Stomach (tissue), 9 donors: ENCODE results near the gene CWC15. TPM values are rescaled to one million over a fixed set of nuclear protein-coding genes. Genes with fewer than 3 reads are reported as not detected.

ENCODE experiments used
- DNase-seq, 2 donors: peaks; one replicate each; pipeline versions ENCODE4 v3.0.0 to v3.0.0-alpha.2; 2013 to 2019
- H3K27ac ChIP-seq, 5 donors: fragments of 200-600 bp in 4 of 5; sonication (generic) in 4 of 5; one replicate each; pipeline ENCODE4 v1.5.1; 2013 to 2019; ENCODE audit warnings: mild to moderate bottlenecking in 1 of 5, moderate library complexity in 1 of 5
- H3K27me3 ChIP-seq, 3 donors: fragments of 200-600 bp; sonication (generic); one replicate each; pipeline ENCODE4 v1.5.1; 2017 to 2019; ENCODE audit warnings: mixed run types in 1 of 3
- H3K36me3 ChIP-seq, 4 donors: fragments of 200-600 bp; sonication (generic); 1 replicate in 3 of 4; 2 replicates in 1 of 4; pipeline ENCODE4 v1.5.1; 2016 to 2019
- H3K4me1 ChIP-seq, 4 donors: fragments of 200-600 bp; sonication (generic); one replicate each; pipeline ENCODE4 v1.5.1; 2016 to 2019
- H3K4me3 ChIP-seq, 4 donors: fragments of 200-600 bp; sonication (generic) in 3 of 4; one replicate each; pipeline ENCODE4 v1.5.1; 2016 to 2019; ENCODE audit warnings: mild to moderate bottlenecking in 1 of 4
- H3K9me3 ChIP-seq, 4 donors: fragments of 200-600 bp; sonication (generic); one replicate each; pipeline ENCODE4 v1.5.1; 2016 to 2019
- CTCF ChIP-seq, 7 experiments: fragments of 450-650 bp in 4 of 7; fragments of 200-600 bp in 3 of 7; sonication (generic) in 3 of 7; IDR thresholded peaks; one replicate each; pipeline ENCODE4 v1.5.1; 2016 to 2019; ENCODE audit warnings: antibody characterized with exemption in 7 of 7, control low read depth in 2 of 7, mild to moderate bottlenecking in 1 of 7
- EP300 ChIP-seq: sonication (generic); formaldehyde crosslinking; IDR thresholded peaks from one replicate; pipeline ENCODE4 v1.6.1; 2017; ENCODE audit warnings: antibody characterized with exemption
- POLR2A ChIP-seq, 4 donors: fragments of 450-650 bp; IDR thresholded peaks; one replicate each; pipeline ENCODE4 v1.6.1; 2016; ENCODE audit warnings: antibody characterized with exemption in 4 of 4, control low read depth in 2 of 4, mild to moderate bottlenecking in 1 of 4, moderate library complexity in 1 of 4
- POLR2AphosphoS5 ChIP-seq, 3 donors: sonication (generic); formaldehyde crosslinking; IDR thresholded peaks; one replicate each; pipeline ENCODE4 v1.6.1; 2016; ENCODE audit warnings: antibody characterized with exemption in 3 of 3
- WGBS, 5 donors: extraction: QIAGEN DNeasy Blood & Tissue Kit in 3 of 5; methylation state at CpG; one replicate each; pipeline versions ENCODE4 v1.1.5 to v1.1.7; 2013 to 2018; 5-methylcytosine and 5-hydroxymethylcytosine counted together
- intact Hi-C: fragments of 100-400 bp; cut with DNase I; formaldehyde crosslinking; loops from one replicate; pipeline ENCODE4 v1.15.1; 2023; ENCODE audit warnings: low total_unique reads
- polyA plus RNA-seq, 3 donors: library from polyadenylated mRNA; stranded (reverse); fragments of 200-250 nt; gene quantifications; one replicate each; pipeline ENCODE4 v1.2.3, GENCODE V29; 2013
- total RNA-seq, 5 donors: library from RNA; depleted of rRNA; stranded (reverse); fragments of >200 nt; gene quantifications; one replicate each; pipeline versions ENCODE4 v1.1.0 to v1.2.3, GENCODE V29; 2014 to 2016
- donor health status: healthy with polysubstance abuse.
- donor health status: Bipolar disorder and iron deficiency.
- donor health status: healthy.

CWC15 gene
- total and polyA plus RNA-seq, 8 donors, result 8.2 to 88.9 (median 45.4) TPM

DNA sequence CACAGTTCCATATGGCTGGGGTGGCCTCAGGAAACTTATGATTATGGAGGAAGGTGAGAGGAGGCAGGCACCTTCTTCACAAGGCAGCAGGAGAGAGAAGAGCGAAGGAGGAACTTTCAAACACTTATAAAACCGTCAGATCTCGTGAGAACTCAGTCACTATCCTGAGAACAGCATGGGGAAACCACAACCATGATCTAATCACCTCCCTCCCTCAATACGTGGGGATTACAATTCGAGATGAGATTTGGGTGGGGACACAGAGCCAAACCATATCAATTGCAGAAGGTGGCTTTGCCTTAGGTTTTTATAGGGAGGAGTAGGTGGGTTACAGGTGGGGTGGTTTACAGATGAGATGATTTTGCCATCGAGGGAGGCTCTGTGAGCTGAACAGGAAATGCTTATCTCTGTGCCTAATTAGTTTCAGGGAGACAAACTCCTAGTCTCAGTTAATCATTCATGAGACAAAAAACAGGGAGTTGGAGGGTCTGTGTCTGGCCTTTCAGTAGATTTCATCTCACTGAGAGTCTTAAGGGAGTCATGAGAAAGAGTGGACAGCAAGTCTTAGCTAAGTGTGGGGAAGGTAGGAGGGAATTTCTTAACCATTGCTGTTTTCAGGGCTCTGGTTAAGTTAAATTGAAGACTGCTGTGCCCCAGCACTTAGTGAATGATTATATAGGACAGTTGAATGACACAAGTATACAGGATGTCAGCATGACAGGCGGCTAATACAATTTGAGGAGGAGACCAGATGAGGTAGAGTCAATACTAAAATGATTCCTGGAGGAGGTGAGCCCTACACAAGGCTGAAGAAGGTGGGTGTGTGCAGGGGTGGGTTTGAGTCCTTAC is 47.7 kb downstream of the CWC15 start:
- Histone ChIP-seq H3K4me3 (no peak overlapping the region), H3K9me3 (no peaks in the 10 kb centered on the region), H3K27ac (peak overlapping the region in 4 of 5 donors; percentile 58 to 83 (median 72)), H3K4me1 (peaks cover 19 to 43% (median 29%) of the 10 kb centered on the region in 4 donors), H3K27me3 (no peaks in the 10 kb centered on the region), H3K36me3 (no peaks in the 10 kb centered on the region)
- intact Hi-C loops, result no loop called here
- DNase-seq, result no peak
- 51 to 58% (median 52%) methylated on average over 7 of the region's 7 CpGs for WGBS, 5 donors
- TF ChIP-seq EP300, result no peak
- no peak for TF ChIP-seq CTCF (IDR thresholded peaks at IDR 0.05)
- TF ChIP-seq POLR2A (IDR thresholded peaks at IDR 0.05), result no peak
- no peak for TF ChIP-seq POLR2AphosphoS5 (IDR thresholded peaks at IDR 0.05)

GRCh38 chr11:94924612-94925011 is 48.7 kb downstream of the CWC15 start:
- intact Hi-C loops, result no loop called here
- Histone ChIP-seq H3K27ac (peak overlapping the region in 3 of 5 donors; percentile 71 to 83 (median 74)), H3K27me3 (no peaks in the 10 kb centered on the region), H3K9me3 (no peaks in the 10 kb centered on the region), H3K4me1 (peaks cover 19 to 43% (median 29%) of the 10 kb centered on the region in 4 donors), H3K36me3 (no peaks in the 10 kb centered on the region), H3K4me3 (no peak overlapping the region)
- WGBS, 5 donors, result 39 to 61% (median 55%) methylated on average over 5 of the region's 5 CpGs
- TF ChIP-seq EP300 (no peak), POLR2A (IDR thresholded peaks at IDR 0.05) (no peak), POLR2AphosphoS5 (IDR thresholded peaks at IDR 0.05) (no peak)
- peak in 1 of 2 donors; percentile 35 for DNase-seq

DNA sequence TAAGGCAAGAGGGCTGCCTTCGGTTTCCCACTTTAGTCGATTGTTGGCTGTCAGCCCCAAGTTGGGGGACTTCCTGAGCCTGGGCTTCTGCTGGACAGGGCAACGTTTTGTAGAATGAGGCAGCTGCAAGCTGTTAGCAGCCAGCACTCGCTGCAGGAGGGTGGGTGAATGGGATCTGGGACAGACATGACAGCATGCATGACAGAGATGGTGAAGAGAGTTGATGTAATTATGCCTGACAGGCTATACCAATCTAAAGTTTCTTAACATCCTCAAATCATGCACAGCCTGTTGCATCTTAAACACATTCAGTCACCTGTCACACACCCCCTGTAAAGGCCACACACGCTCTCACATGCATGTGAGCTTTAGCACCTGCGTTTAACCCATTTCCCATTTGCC is 49.2 kb downstream of the CWC15 start:
- Histone ChIP-seq H3K4me3 (no peak overlapping the region), H3K9me3 (no peaks in the 10 kb centered on the region), H3K36me3 (no peaks in the 10 kb centered on the region), H3K27ac (peak overlapping the region in 3 of 5 donors; percentile 71 to 83 (median 74)), H3K27me3 (no peaks in the 10 kb centered on the region), H3K4me1 (peaks cover 19 to 43% (median 29%) of the 10 kb centered on the region in 4 donors)
- intact Hi-C loops, result no loop called here
- 40 to 65% (median 54%) methylated on average over 6 of the region's 6 CpGs for WGBS, 5 donors
- peak in 1 of 2 donors; percentile 57 for DNase-seq
- no peak for TF ChIP-seq EP300
- no peak for TF ChIP-seq CTCF (IDR thresholded peaks at IDR 0.05)
- TF ChIP-seq POLR2A (IDR thresholded peaks at IDR 0.05), result no peak
- TF ChIP-seq POLR2AphosphoS5 (IDR thresholded peaks at IDR 0.05), result no peak

- TF ChIP-seq POLR2A (IDR thresholded peaks at IDR 0.05) (no peak), EP300 (no peak), POLR2AphosphoS5 (IDR thresholded peaks at IDR 0.05) (no peak)
- WGBS, 5 donors, result 86 to 96% (median 91%) methylated on average over 2 of the region's 2 CpGs
- H3K9me3 ChIP-seq, result no peaks in the 10 kb centered on the region
- intact Hi-C loops, result no loop called here
- no peak overlapping the region for H3K27ac ChIP-seq
- H3K36me3 ChIP-seq, result no peaks in the 10 kb centered on the region
- no peak for DNase-seq
- H3K27me3 ChIP-seq, result no peaks in the 10 kb centered on the region
- H3K4me3 ChIP-seq, result no peak overlapping the region
- H3K4me1 ChIP-seq, result peaks cover 19 to 36% (median 27%) of the 10 kb centered on the region in 4 donors
Observed at GRCh38 chr11:94923004-94923334, 50.4 kb downstream of the CWC15 start.

DNA sequence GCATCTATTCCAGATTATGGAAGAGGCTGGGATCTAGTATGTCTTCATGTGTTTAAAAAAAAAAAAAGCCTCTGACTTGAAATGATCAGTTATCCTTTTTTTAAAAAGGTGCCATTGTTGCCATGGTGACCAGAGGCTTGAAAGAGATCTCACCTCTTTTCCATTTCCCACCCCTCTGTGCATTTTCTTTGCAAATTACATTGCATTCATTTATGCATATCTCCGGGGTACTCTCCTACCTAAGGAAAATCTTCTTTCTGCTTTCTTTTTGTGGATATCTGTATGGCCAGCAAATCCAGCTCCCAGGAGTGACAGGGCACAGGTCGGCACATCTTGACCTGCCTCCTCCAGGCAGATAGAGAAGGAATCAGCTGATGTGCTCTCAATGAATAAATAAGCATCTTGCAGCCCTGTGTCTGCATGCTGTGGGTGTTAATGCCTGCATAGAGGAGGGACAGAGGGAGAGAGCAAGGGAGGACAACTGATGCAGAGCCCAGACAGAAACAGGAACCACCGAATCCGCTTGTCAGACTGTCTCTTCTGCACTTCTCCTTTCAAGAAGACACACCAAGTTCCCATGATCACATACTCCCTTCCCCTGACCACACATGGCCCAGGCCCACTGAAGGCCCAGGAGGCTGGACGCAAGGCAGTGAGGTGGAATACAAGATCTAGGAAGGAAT is 50.9 kb downstream of the CWC15 start:
- TF ChIP-seq POLR2AphosphoS5 (IDR thresholded peaks at IDR 0.05) (no peak), POLR2A (IDR thresholded peaks at IDR 0.05) (no peak), EP300 (no peak), CTCF (IDR thresholded peaks at IDR 0.05) (no peak)
- WGBS, 5 donors, result 63 to 79% (median 75%) methylated on average over 5 of the region's 5 CpGs
- no peaks in the 10 kb centered on the region for H3K27me3 ChIP-seq
- H3K4me3 ChIP-seq, result no peak overlapping the region
- H3K9me3 ChIP-seq, result no peaks in the 10 kb centered on the region
- intact Hi-C loops, result no loop called here
- no peaks in the 10 kb centered on the region for H3K36me3 ChIP-seq
- H3K27ac ChIP-seq, result no peak overlapping the region
- peaks cover 15 to 30% (median 24%) of the 10 kb centered on the region in 4 donors for H3K4me1 ChIP-seq
- no peak for DNase-seq
